ENCODE data around the gene MUL1. TPM values are rescaled to one million over a fixed set of nuclear protein-coding genes. Genes with fewer than 3 reads are reported as not detected.

MUL1 gene
- total RNA-seq, 1 donor from 2014 or later: 34.5 TPM

- H3K4me3 ChIP-seq: no peak overlapping the region
- H3K27me3 ChIP-seq: no peaks in the 10 kb centered on the region
- peaks cover 8% of the 10 kb centered on the region for H3K36me3 ChIP-seq
- peak; percentile 97 for TF ChIP-seq CTCF (IDR thresholded peaks at IDR 0.05)
- intact Hi-C loops (cut with DNase I): loop anchor here (5.0 to 10.0 kb wide), 2 partner anchors 119 to 282 kb away; no protein-coding TSS in a partner anchor
- H3K27ac ChIP-seq: peak overlapping the region; percentile 51
- peaks cover 15% of the 10 kb centered on the region for H3K4me1 ChIP-seq
- H3K9me3 ChIP-seq: no peaks in the 10 kb centered on the region
- DNase-seq (peak; percentile 89), ATAC-seq (peak; percentile 93)
Observed at GRCh38 chr1:20493839-20494608, 13.9 kb downstream of the MUL1 start.

- no peaks in the 10 kb centered on the region for H3K9me3 ChIP-seq
- H3K27me3 ChIP-seq: no peaks in the 10 kb centered on the region
- peaks cover 15% of the 10 kb centered on the region for H3K4me1 ChIP-seq
- TF ChIP-seq CTCF (IDR thresholded peaks at IDR 0.05): no peak
- peaks cover under 1% of the 10 kb centered on the region for H3K36me3 ChIP-seq
- peak overlapping the region; percentile 58 for H3K27ac ChIP-seq
- no peak overlapping the region for H3K4me3 ChIP-seq
- DNase-seq (no peak), ATAC-seq (no peak)
- intact Hi-C loops (cut with DNase I): loop anchor here (5.0 to 10.0 kb wide), 2 partner anchors 119 to 281 kb away; no protein-coding TSS in a partner anchor
Observed at GRCh38 chr1:20493309-20493708, 14.6 kb downstream of the MUL1 start.

- TF ChIP-seq CTCF (IDR thresholded peaks at IDR 0.05): no peak
- Histone ChIP-seq H3K36me3 (no peaks in the 10 kb centered on the region), H3K27me3 (peaks cover 3% of the 10 kb centered on the region), H3K4me1 (peaks cover 15% of the 10 kb centered on the region), H3K27ac (peak overlapping the region; percentile 58), H3K4me3 (no peak overlapping the region), H3K9me3 (no peaks in the 10 kb centered on the region)
- ATAC-seq: no peak
- intact Hi-C loops (cut with DNase I): loop anchor here (5.0 to 10.0 kb wide), 2 partner anchors 118 to 280 kb away; no protein-coding TSS in a partner anchor
- no peak for DNase-seq
Observed at GRCh38 chr1:20492751-20493150, 15.2 kb downstream of the MUL1 start.

- Histone ChIP-seq H3K27ac (no peak overlapping the region), H3K4me1 (peaks cover 15% of the 10 kb centered on the region), H3K36me3 (no peaks in the 10 kb centered on the region), H3K27me3 (peaks cover 10% of the 10 kb centered on the region), H3K9me3 (no peaks in the 10 kb centered on the region), H3K4me3 (no peak overlapping the region)
- no peak for TF ChIP-seq CTCF (IDR thresholded peaks at IDR 0.05)
- peak; percentile 59 for DNase-seq
- ATAC-seq: no peak
- intact Hi-C loops (cut with DNase I): loop anchor here (5.0 to 10.0 kb wide), 2 partner anchors 117 to 280 kb away; no protein-coding TSS in a partner anchor
Observed at GRCh38 chr1:20491866-20492265, 16.1 kb downstream of the MUL1 start.

- DNase-seq: no peak
- peaks cover 15% of the 10 kb centered on the region for H3K4me1 ChIP-seq
Observed at GRCh38 chr1:20491178-20491577, 16.8 kb downstream of the MUL1 start.

More at GRCh38 chr1:20491178-20491577, 16.8 kb downstream of the MUL1 start:
- no peak overlapping the region for H3K27ac ChIP-seq
- no peak for TF ChIP-seq CTCF (IDR thresholded peaks at IDR 0.05)
- H3K9me3 ChIP-seq: no peaks in the 10 kb centered on the region
- no peak overlapping the region for H3K4me3 ChIP-seq
- no peak for ATAC-seq
- intact Hi-C loops (cut with DNase I): loop anchor here (5.0 to 10.0 kb wide), 2 partner anchors 116 to 279 kb away; no protein-coding TSS in a partner anchor
- peaks cover 17% of the 10 kb centered on the region for H3K27me3 ChIP-seq
- no peaks in the 10 kb centered on the region for H3K36me3 ChIP-seq
